Smooth muscle cell (in vitro differentiated cells): ENCODE results near the gene DDX25. TPM values are rescaled to one million over a fixed set of nuclear protein-coding genes. Genes with fewer than 3 reads are reported as not detected.

ENCODE experiments used
- DNase-seq: peaks from one replicate; lab custom pipeline; 2025; ENCODE audit not compliant: unreplicated experiment; lab: John Stamatoyannopoulos, UW
- H2AFZ ChIP-seq: fragments of 200-600 bp; sonication (generic); 2 replicates; pipeline ENCODE4 v1.6.0; 2016; ENCODE audit warnings: antibody characterized with exemption, low read depth, mild to moderate bottlenecking
- H3F3A ChIP-seq: fragments of 200-600 bp; sonication (generic); 2 replicates; pipeline ENCODE4 v1.6.0; 2017; ENCODE audit warnings: antibody characterized with exemption, low read depth
- H3K27ac ChIP-seq: fragments of 200-600 bp; sonication (generic); 2 replicates; pipeline ENCODE4 v1.5.1; 2016; ENCODE audit warnings: low read depth, mild to moderate bottlenecking
- H3K27me3 ChIP-seq: fragments of 200-600 bp; sonication (generic); 2 replicates; pipeline ENCODE4 v1.6.1; 2016; ENCODE audit warnings: low read depth, mild to moderate bottlenecking
- H3K36me3 ChIP-seq: fragments of 200-600 bp; sonication (generic); 2 replicates; pipeline ENCODE4 v1.5.1; 2016; ENCODE audit warnings: low read depth
- H3K4me1 ChIP-seq: fragments of 200-600 bp; sonication (generic); 2 replicates; pipeline ENCODE4 v1.5.1; 2016; ENCODE audit warnings: low read depth
- H3K4me2 ChIP-seq: fragments of 200-600 bp; sonication (generic); 2 replicates; pipeline ENCODE4 v1.6.0; 2016; ENCODE audit warnings: mild to moderate bottlenecking
- H3K4me3 ChIP-seq: fragments of 200-600 bp; sonication (generic); 2 replicates; pipeline ENCODE4 v1.5.1; 2016; ENCODE audit warnings: mild to moderate bottlenecking
- H3K79me2 ChIP-seq: fragments of 200-600 bp; sonication (generic); 2 replicates; pipeline ENCODE4 v1.6.0; 2016; ENCODE audit warnings: low read depth, mild to moderate bottlenecking
- H3K9ac ChIP-seq: fragments of 200-600 bp; sonication (generic); 2 replicates; pipeline ENCODE4 v1.6.0; 2016; ENCODE audit warnings: low read depth
- H3K9me3 ChIP-seq: fragments of 200-600 bp; sonication (generic); replicated peaks from 2 replicates; pipeline ENCODE4 v1.5.1; 2016; ENCODE audit warnings: low read depth
- H4K20me1 ChIP-seq: fragments of 200-600 bp; sonication (generic); 2 replicates; pipeline ENCODE4 v1.6.0; 2016; ENCODE audit warnings: low read depth
- CTCF ChIP-seq: fragments of 200-600 bp; sonication (generic); IDR thresholded peaks from 2 replicates; pipeline ENCODE4 v1.5.1; 2017; ENCODE audit warnings: borderline replicate concordance, mild to moderate bottlenecking, antibody characterized with exemption; ENCODE audit not compliant: insufficient read depth, poor library complexity, severe bottlenecking
- WGBS: methylation state at CpG from one replicate; pipeline ENCODE4 v1.1.7; 2016; ENCODE audit warnings: low lambda C conversion rate; 5-methylcytosine and 5-hydroxymethylcytosine counted together
- polyA plus RNA-seq: library from polyadenylated mRNA; unstranded; fragments of >200 nt; fragmentation: Nextera tagmentation; extraction: Ambion mirVana; gene quantifications from 2 replicates; pipeline ENCODE4 v1.2.1, GENCODE V29; 2016
- total RNA-seq: library from RNA; depleted of rRNA; stranded (reverse); fragments of >200 nt; gene quantifications from 2 replicates; pipeline ENCODE4 v1.2.3, GENCODE V29; 2014

DDX25 gene
- total and polyA plus RNA-seq, 2 experiments from 2014 or later, result 0.09 TPM; not detected in 1

- no peak overlapping the region for H3K4me2 ChIP-seq
- 32% methylated on average over 10 of the region's 10 CpGs for WGBS
- H3K27me3 ChIP-seq, result no peaks in the 10 kb centered on the region
- TF ChIP-seq CTCF, result peak; percentile 60
- DNase-seq, result no peak
- H3K9me3 ChIP-seq, result no peaks in the 10 kb centered on the region
- no peaks in the 10 kb centered on the region for H3F3A ChIP-seq
- H3K36me3 ChIP-seq, result no peaks in the 10 kb centered on the region
- H3K79me2 ChIP-seq, result no peaks in the 10 kb centered on the region
- H3K4me3 ChIP-seq, result no peak overlapping the region
- H4K20me1 ChIP-seq, result no peaks in the 10 kb centered on the region
- no peak overlapping the region for H2AFZ ChIP-seq
- no peaks in the 10 kb centered on the region for H3K4me1 ChIP-seq
- H3K9ac ChIP-seq, result no peak overlapping the region
- no peak overlapping the region for H3K27ac ChIP-seq
These were observed 32.7 kb upstream of the DDX25 start for GRCh38 chr11:125871391-125872137.

- Histone ChIP-seq H3K36me3 (no peaks in the 10 kb centered on the region), H3K4me1 (no peaks in the 10 kb centered on the region), H3K4me2 (no peak overlapping the region), H4K20me1 (no peaks in the 10 kb centered on the region), H2AFZ (no peak overlapping the region), H3K27ac (no peak overlapping the region), H3K4me3 (no peak overlapping the region), H3K9ac (no peak overlapping the region), H3K79me2 (no peaks in the 10 kb centered on the region), H3K9me3 (no peaks in the 10 kb centered on the region), H3K27me3 (no peaks in the 10 kb centered on the region), H3F3A (no peaks in the 10 kb centered on the region)
- no peak for TF ChIP-seq CTCF
- DNase-seq, result no peak
These were observed 32.2 kb upstream of the DDX25 start for GRCh38 chr11:125872138-125872491.

GRCh38 chr11:125873881-125874555 lies 30.3 kb upstream of the DDX25 start:
- no peaks in the 10 kb centered on the region for H3K27me3 ChIP-seq
- H3K27ac ChIP-seq, result no peak overlapping the region
- no peak for TF ChIP-seq CTCF
- DNase-seq, result no peak
- H3F3A ChIP-seq, result no peaks in the 10 kb centered on the region
- H3K9me3 ChIP-seq, result no peaks in the 10 kb centered on the region
- H3K9ac ChIP-seq, result no peak overlapping the region
- no peaks in the 10 kb centered on the region for H3K79me2 ChIP-seq
- H3K4me2 ChIP-seq, result peak overlapping the region; percentile 75
- peak overlapping the region; percentile 29 for H3K4me3 ChIP-seq
- peak overlapping the region; percentile 14 for H2AFZ ChIP-seq
- no peaks in the 10 kb centered on the region for H3K4me1 ChIP-seq
- no peaks in the 10 kb centered on the region for H3K36me3 ChIP-seq
- 67% methylated on average over 20 of the region's 20 CpGs for WGBS
- no peaks in the 10 kb centered on the region for H4K20me1 ChIP-seq
